ENCODE data around the gene TLCD2. TPM values are rescaled to one million over a fixed set of nuclear protein-coding genes. Genes with fewer than 3 reads are reported as not detected.
A peak's percentile ranks its signal among the peaks of the same experiment; 100 is the strongest.

TLCD2 gene
- total and polyA plus RNA-seq, 2 of the 13 experiments (the other 11 are each of a cell fraction or from before 2014, with no cell fraction given): 0.90 to 1.1 TPM

DNA sequence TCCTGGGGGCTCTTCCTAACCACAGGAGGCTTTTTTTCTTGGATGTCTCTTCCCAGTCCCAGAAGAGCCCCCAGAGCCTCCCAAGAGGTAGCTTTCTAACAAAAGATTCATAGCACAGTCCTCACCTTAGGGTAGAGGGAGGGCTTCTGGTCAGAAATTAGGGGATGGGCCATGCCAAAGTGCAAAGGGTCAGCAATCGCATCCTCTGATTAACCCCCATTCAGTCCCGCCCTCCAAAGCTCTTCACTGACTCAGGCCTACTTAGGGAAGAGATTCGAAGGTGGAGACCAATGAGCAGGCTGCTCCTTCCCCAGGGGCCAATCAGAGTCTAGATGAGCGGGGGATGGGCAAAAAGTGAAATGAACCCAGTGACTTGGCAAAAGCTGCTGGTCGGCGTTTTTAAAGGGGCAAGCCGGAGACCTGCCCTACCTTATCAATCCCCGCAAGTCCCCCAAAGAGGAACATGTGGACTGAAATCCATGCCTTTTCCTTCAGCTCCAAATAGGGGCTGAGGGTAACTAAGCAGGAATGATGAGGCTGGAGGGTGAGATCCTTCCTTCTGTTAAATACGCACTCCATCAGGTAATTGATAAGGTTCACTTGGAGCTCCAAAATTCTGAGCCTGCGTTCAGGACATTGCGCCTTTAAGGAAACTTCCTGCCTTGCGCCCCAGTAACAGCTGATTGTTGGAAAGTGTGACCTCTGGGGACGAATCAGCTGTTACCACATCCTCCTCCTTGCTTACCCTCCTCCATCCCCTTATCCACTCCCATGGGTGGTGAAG, 6.9 kb upstream of the TLCD2 start (continued):
- TF ChIP-seq, protein P1, sequence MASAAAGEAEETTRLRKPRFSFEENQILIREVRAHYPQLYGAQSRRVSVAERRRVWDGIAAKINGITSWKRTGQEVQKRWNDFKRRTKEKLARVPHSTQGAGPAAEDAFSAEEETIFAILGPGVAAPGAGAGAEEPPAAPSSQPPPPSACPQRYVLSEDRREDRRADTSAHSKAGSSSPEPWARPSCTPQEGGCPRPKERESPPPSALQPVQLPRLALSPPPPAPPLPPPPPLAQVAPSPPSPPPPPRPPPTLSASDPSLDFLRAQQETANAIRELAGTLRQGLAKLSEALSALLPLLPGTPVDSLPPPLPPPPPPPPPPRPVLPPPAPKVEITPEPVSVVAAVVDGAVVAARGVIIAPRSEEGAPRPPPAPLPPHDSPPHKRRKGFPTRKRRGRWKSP (CRISPR knock-in tag; IDR thresholded peaks at IDR 0.05): no peak; the same call in 1 of the 2 replicates
- TF ChIP-seq, protein P2, sequence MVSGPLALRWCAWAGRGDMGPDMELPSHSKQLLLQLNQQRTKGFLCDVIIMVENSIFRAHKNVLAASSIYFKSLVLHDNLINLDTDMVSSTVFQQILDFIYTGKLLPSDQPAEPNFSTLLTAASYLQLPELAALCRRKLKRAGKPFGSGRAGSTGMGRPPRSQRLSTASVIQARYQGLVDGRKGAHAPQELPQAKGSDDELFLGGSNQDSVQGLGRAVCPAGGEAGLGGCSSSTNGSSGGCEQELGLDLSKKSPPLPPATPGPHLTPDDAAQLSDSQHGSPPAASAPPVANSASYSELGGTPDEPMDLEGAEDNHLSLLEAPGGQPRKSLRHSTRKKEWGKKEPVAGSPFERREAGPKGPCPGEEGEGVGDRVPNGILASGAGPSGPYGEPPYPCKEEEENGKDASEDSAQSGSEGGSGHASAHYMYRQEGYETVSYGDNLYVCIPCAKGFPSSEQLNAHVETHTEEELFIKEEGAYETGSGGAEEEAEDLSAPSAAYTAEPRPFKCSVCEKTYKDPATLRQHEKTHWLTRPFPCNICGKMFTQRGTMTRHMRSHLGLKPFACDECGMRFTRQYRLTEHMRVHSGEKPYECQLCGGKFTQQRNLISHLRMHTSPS (CRISPR knock-in tag; IDR thresholded peaks at IDR 0.05; ENCODE audit: low read depth): no peak
- no peak for TF ChIP-seq ZNF546 (CRISPR knock-in tag; conservative IDR thresholded peaks at IDR 0.05)
- TF ChIP-seq ZNF331 (CRISPR knock-in tag; IDR thresholded peaks at IDR 0.05): no peak
- TF ChIP-seq KAT2B (IDR thresholded peaks at IDR 0.05; ENCODE audit: borderline replicate concordance, low read depth, low read length): no peak
- no peak for TF ChIP-seq TAF15 (IDR thresholded peaks at IDR 0.05; ENCODE audit: low read depth, low read length, poor library complexity, severe bottlenecking)
- TF ChIP-seq, protein P3, sequence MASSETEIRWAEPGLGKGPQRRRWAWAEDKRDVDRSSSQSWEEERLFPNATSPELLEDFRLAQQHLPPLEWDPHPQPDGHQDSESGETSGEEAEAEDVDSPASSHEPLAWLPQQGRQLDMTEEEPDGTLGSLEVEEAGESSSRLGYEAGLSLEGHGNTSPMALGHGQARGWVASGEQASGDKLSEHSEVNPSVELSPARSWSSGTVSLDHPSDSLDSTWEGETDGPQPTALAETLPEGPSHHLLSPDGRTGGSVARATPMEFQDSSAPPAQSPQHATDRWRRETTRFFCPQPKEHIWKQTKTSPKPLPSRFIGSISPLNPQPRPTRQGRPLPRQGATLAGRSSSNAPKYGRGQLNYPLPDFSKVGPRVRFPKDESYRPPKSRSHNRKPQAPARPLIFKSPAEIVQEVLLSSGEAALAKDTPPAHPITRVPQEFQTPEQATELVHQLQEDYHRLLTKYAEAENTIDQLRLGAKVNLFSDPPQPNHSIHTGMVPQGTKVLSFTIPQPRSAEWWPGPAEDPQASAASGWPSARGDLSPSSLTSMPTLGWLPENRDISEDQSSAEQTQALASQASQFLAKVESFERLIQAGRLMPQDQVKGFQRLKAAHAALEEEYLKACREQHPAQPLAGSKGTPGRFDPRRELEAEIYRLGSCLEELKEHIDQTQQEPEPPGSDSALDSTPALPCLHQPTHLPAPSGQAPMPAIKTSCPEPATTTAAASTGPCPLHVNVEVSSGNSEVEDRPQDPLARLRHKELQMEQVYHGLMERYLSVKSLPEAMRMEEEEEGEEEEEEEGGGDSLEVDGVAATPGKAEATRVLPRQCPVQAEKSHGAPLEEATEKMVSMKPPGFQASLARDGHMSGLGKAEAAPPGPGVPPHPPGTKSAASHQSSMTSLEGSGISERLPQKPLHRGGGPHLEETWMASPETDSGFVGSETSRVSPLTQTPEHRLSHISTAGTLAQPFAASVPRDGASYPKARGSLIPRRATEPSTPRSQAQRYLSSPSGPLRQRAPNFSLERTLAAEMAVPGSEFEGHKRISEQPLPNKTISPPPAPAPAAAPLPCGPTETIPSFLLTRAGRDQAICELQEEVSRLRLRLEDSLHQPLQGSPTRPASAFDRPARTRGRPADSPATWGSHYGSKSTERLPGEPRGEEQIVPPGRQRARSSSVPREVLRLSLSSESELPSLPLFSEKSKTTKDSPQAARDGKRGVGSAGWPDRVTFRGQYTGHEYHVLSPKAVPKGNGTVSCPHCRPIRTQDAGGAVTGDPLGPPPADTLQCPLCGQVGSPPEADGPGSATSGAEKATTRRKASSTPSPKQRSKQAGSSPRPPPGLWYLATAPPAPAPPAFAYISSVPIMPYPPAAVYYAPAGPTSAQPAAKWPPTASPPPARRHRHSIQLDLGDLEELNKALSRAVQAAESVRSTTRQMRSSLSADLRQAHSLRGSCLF (CRISPR knock-in tag; IDR thresholded peaks at IDR 0.05; ENCODE audit: borderline replicate concordance): no peak; the same call in 1 of the 2 replicates
- no peak for TF ChIP-seq ZNF264 (CRISPR knock-in tag; IDR thresholded peaks at IDR 0.05)
- TF ChIP-seq CHD4 (IDR thresholded peaks at IDR 0.05; ENCODE audit: borderline replicate concordance, low read length): no peak
- peak; percentile 79; the same call in 1 of the 2 replicates for TF ChIP-seq TGIF2 (CRISPR knock-in tag; IDR thresholded peaks at IDR 0.05)
- TF ChIP-seq, protein P4, sequence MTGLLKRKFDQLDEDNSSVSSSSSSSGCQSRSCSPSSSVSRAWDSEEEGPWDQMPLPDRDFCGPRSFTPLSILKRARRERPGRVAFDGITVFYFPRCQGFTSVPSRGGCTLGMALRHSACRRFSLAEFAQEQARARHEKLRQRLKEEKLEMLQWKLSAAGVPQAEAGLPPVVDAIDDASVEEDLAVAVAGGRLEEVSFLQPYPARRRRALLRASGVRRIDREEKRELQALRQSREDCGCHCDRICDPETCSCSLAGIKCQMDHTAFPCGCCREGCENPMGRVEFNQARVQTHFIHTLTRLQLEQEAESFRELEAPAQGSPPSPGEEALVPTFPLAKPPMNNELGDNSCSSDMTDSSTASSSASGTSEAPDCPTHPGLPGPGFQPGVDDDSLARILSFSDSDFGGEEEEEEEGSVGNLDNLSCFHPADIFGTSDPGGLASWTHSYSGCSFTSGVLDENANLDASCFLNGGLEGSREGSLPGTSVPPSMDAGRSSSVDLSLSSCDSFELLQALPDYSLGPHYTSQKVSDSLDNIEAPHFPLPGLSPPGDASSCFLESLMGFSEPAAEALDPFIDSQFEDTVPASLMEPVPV (CRISPR knock-in tag; IDR thresholded peaks at IDR 0.05): 0 out of 2 replicates have a peak, but pooled peaks have one; percentile 23
- 0 out of 2 replicates have a peak, but pooled peaks have one; percentile 34 for TF ChIP-seq TCF7 (IDR thresholded peaks at IDR 0.05; ENCODE audit: low read depth)
- TF ChIP-seq, protein P5, sequence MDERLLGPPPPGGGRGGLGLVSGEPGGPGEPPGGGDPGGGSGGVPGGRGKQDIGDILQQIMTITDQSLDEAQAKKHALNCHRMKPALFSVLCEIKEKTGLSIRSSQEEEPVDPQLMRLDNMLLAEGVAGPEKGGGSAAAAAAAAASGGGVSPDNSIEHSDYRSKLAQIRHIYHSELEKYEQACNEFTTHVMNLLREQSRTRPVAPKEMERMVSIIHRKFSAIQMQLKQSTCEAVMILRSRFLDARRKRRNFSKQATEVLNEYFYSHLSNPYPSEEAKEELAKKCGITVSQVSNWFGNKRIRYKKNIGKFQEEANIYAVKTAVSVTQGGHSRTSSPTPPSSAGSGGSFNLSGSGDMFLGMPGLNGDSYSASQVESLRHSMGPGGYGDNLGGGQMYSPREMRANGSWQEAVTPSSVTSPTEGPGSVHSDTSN (CRISPR knock-in tag; IDR thresholded peaks at IDR 0.05): no peak
- no peak for TF ChIP-seq ZC3H4 (CRISPR knock-in tag; IDR thresholded peaks at IDR 0.05; ENCODE audit: borderline replicate concordance)
- peak; percentile 64; the same call in 1 of the 2 replicates for TF ChIP-seq ZBTB7B (CRISPR knock-in tag; IDR thresholded peaks at IDR 0.05)
- TF ChIP-seq HNRNPK (IDR thresholded peaks at IDR 0.05; ENCODE audit: low read depth, low read length, poor library complexity, severe bottlenecking): no peak
- TF ChIP-seq ZNF644 (CRISPR knock-in tag; IDR thresholded peaks at IDR 0.05; ENCODE audit: low read depth): no peak
- no peak for TF ChIP-seq ZNF180 (CRISPR knock-in tag; IDR thresholded peaks at IDR 0.05; ENCODE audit: borderline replicate concordance, low read depth)

Data from HepG2 (cell line).